GM18511 (cell line): ENCODE data around the gene LGALS9B.
A peak's percentile ranks its signal among the peaks of the same experiment; 100 is the strongest.
"Not testable (repeated sequence)": the region's sequence is repeated elsewhere in the genome, so short reads cannot be mapped to it uniquely, and the experiment has no call there.

ENCODE experiments used
- ATAC-seq: cut with Tn5 transposase; IDR thresholded peaks from one replicate; pipeline ENCODE4 v1.9.1; 2021; ENCODE audit warnings: mild to moderate bottlenecking, moderate library complexity; ENCODE audit not compliant: unreplicated experiment

The LGALS9B gene

DNA sequence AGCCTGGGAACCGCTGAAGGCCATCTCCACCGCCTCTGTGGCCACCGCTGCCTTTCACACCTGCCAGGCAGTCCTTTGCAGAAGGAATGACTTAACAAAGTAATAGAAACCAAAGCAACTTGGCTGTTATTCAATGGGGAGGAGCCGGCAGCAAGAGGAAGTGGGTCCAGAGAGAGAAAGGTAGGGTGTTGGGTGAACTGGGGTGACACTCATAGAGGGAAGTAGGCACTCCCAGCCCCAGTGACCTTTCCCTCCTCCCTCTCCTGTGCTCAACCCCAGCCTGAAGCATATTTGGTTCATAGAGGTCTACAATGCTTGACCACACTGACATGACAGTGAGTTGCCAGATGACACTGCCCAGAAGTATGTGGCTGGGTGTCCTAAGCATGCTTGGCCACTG lies at the start of gene LGALS9B:
Gene LGALS9B (minus strand): TSS at position 93 of the 400 bp plus-strand sequence. CDS start 69 bp downstream, at position 24.
- ATAC-seq = peak; percentile 91

DNA sequence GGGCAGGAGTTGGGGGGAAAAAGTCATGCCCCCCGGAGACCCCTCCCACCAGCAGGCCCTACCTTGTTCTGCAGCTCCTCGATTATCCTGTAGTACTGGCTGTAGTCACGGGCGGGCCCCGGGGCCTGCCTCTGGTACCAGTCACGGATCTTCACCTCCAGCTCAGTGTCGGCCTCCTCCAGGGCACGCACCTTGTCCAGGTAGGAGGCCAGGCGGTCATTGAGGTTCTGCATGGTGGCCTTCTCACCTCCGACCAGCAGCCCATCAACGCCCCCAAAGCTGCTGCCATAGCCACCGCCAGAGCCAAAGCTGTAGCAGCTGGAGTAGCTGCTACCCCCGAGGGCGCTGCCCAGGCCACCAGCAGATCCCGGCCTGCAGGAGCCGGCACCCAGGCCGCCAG lies 49.6 kb upstream of the LGALS9B start:
- ATAC-seq = not testable (repeated sequence)

- not testable (repeated sequence) for ATAC-seq
These were observed 47.8 kb upstream of the LGALS9B start for GRCh38 chr17:20515099-20515498.

DNA sequence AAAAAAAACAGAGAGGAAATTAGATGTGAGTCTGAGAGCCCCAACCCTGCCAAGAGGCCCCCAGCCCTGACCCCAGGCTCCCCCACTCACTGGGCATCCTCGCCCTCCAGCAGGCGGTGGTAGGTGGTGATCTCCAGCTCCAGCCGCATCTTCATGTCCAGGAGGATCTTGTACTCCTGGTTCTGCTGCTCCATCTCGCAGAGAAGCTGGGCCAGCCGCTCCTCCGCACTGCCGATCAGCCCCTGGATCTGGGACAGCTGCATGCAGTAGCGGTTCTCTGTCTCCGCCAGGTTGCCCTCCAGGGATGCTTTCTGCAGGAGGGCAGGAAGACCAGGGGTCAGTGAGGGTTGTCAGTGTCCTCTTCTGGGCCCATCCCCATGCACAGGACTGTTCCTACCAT lies 46.2 kb upstream of the LGALS9B start:
- ATAC-seq = not testable (repeated sequence)

GRCh38 chr17:20512378-20512777 lies 45.0 kb upstream of the LGALS9B start:
- not testable (repeated sequence) for ATAC-seq

- not testable (repeated sequence) for ATAC-seq
These were observed 44.4 kb upstream of the LGALS9B start for GRCh38 chr17:20511778-20512177.

- not testable (repeated sequence) for ATAC-seq
These were observed 38.0 kb upstream of the LGALS9B start for GRCh38 chr17:20505333-20505732.

- ATAC-seq = not testable (repeated sequence)
These were observed 37.2 kb upstream of the LGALS9B start for GRCh38 chr17:20504388-20505066.

GRCh38 chr17:20501896-20502295 lies 34.6 kb upstream of the LGALS9B start:
- ATAC-seq = not testable (repeated sequence)

GRCh38 chr17:20500346-20500745 lies 33.0 kb upstream of the LGALS9B start:
- ATAC-seq = not testable (repeated sequence)

DNA sequence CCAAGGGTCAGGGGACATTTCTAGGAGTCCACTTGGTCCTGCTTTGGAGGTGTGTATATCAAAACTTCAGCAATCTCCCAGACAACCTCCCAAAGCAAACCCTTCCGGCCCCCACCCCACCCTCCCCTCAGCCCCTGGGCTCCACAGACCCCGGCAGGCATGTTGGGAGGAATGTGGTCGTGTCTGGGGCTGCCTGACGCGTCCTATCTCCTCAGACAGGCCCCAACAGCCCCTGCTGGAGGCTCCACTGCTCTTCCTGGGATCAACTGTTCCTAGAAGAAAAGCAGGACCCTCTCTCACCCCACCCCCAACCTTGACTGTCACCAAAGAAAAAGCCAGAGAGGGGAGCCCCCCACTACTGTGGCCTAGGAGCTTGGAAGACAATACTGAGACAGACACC lies 28.1 kb upstream of the LGALS9B start:
- ATAC-seq = not testable (repeated sequence)

DNA sequence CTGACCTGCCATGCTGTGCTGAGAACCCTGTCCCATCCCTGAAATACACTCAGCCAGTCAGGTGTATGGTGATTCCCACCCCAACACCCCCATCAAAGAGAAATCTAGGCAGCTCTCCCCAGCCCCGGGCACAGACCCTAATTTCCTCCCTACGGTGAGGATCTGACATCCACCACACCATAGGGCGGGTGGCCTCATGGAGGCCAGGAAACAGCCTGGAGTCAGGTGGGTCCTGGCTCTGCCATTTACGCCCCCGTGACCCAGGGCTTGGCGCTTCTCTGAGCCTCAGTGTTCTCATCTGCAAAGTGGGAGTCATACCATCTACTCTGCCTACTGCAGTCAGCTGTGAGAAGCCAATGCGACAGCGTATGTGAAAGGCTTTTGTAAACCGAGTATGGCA lies 27.4 kb upstream of the LGALS9B start:
- not testable (repeated sequence) for ATAC-seq

DNA sequence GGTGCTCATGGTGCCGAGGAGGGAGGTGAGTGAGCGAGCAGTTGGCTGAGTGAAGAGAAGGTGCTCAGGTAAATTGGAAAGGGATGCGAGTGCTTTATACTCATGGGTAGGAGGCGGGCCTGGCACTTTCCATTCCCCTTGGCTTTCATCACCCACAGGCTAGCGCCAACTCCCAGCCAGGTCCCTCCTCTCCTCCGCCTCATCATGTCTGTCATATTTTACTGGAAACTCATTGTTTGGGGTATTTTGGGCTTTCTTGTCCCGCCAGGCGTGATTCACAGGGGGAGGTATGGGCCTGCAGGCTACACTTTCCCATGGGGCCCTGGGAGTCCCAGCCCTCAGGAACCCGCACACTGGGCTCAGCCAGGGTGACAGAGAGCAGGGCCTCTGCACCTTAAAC lies 26.8 kb upstream of the LGALS9B start:
- ATAC-seq = not testable (repeated sequence)

- ATAC-seq = not testable (repeated sequence)
These were observed 25.6 kb upstream of the LGALS9B start for GRCh38 chr17:20492971-20493370.

DNA sequence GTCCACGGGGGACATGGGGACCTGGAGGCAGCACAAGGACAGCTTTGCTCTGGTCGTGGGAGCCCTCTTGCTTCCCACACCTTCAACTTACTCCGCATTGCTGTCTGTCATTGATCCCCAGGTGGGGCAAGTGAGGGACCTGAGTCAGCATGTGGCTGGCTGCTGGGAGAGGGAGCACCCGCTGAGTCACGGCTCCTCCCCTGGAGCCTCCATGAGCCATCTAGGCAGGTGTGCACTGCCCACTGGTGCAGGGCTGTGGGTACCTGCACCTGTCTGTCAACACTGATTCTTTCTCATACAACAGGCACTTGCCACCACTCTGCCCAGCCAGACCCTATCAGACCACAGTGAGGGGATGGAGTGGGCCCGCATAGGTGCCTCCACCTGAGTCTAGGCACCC lies 24.8 kb upstream of the LGALS9B start:
- ATAC-seq = not testable (repeated sequence)

GRCh38 chr17:20484930-20485329 lies 17.6 kb upstream of the LGALS9B start:
- not testable (repeated sequence) for ATAC-seq

DNA sequence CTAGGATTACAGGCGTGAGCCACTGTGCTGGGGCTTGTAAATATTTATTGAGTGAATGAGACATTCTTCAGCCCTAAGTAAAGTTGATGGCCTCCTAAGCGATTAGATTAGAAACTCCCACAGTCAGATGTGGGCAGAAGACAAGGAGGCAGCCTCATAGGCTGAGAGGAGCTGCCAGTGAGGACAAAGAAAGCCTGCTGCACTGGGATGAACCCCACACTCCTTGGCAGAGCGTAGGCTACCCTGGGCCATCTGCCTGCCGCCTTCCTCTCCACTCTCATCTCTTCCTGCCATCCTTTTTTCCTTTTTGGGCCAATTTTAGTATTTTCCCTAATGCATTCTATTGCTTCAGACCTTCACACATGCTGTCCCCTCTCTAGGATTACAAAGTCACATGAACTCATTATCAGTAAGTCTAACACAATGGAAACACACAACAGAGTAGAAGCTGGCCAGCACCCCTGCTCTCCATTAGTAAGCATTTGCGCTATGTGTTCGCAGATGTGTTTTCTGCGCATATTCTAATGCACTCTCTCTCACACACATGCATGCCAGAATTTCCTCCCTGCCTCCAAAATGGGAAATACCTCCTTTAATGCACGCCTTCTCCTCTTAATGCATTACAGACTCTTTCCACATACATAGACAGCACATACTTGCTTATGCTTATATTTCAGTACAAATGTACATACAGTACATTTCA lies 12.7 kb upstream of the LGALS9B start:
- not testable (repeated sequence) for ATAC-seq

- ATAC-seq = not testable (repeated sequence)
These were observed 10.2 kb upstream of the LGALS9B start for GRCh38 chr17:20477398-20478071.

GRCh38 chr17:20475137-20475831 lies 7.9 kb upstream of the LGALS9B start:
- not testable (repeated sequence) for ATAC-seq

GRCh38 chr17:20474081-20474480 lies 6.7 kb upstream of the LGALS9B start:
- ATAC-seq = not testable (repeated sequence)

GRCh38 chr17:20469946-20470345 lies 2.6 kb upstream of the LGALS9B start:
- ATAC-seq = not testable (repeated sequence)
